Parathyroid adenoma (tissue), 2 donors: ENCODE measurements around the gene KRTAP12-2.

Experiments
- H2AFZ ChIP-seq: fragments of 300-600 bp; sonication (generic); one replicate; pipeline ENCODE4 v1.7.0; 2017; ENCODE audit warnings: antibody characterized with exemption, mild to moderate bottlenecking
- H3K27ac ChIP-seq: fragments of 300-600 bp; sonication (generic); one replicate; pipeline ENCODE4 v1.7.0; 2017
- H3K27me3 ChIP-seq: fragments of 300-600 bp; sonication (generic); one replicate; pipeline ENCODE4 v1.7.0; 2017; ENCODE audit warnings: low read length; ENCODE audit not compliant: control insufficient read depth, insufficient read depth
- H3K36me3 ChIP-seq: fragments of 300-600 bp; sonication (generic); one replicate; pipeline ENCODE4 v1.7.0; 2017; ENCODE audit warnings: low read length; ENCODE audit not compliant: control insufficient read depth, insufficient read depth
- H3K4me1 ChIP-seq: fragments of 300-600 bp; sonication (generic); one replicate; pipeline ENCODE4 v1.7.0; 2017; ENCODE audit warnings: control low read depth
- H3K4me2 ChIP-seq: fragments of 300-600 bp; sonication (generic); one replicate; pipeline ENCODE4 v1.7.0; 2017; ENCODE audit warnings: low read length
- H3K4me3 ChIP-seq: fragments of 300-600 bp; sonication (generic); one replicate; pipeline ENCODE4 v1.7.0; 2017; ENCODE audit warnings: low read depth, low read length
- H3K79me2 ChIP-seq: fragments of 300-600 bp; sonication (generic); one replicate; pipeline ENCODE4 v1.7.0; 2017; ENCODE audit warnings: control low read depth
- H3K9ac ChIP-seq: fragments of 300-600 bp; sonication (generic); one replicate; pipeline ENCODE4 v1.7.0; 2017; ENCODE audit warnings: mild to moderate bottlenecking
- H3K9me3 ChIP-seq: fragments of 300-600 bp; sonication (generic); one replicate; pipeline ENCODE4 v1.7.0; 2017; ENCODE audit warnings: low read length; ENCODE audit not compliant: control insufficient read depth
- CTCF ChIP-seq: fragments of 300-600 bp; sonication (generic); IDR thresholded peaks from one replicate; pipeline ENCODE4 v1.7.0; 2017; ENCODE audit warnings: antibody characterized with exemption, mild to moderate bottlenecking
- donor health status: primary hyperparathyroidism.

KRTAP12-2 gene

GRCh38 chr21:44706026-44706705 lies 39.4 kb upstream of the KRTAP12-2 start:
- no peaks in the 10 kb centered on the region for H3K9me3 ChIP-seq
- H3K4me2 ChIP-seq: no peak overlapping the region
- no peak for TF ChIP-seq CTCF
- H3K4me1 ChIP-seq: no peaks in the 10 kb centered on the region
- no peak overlapping the region for H3K4me3 ChIP-seq
- H3K79me2 ChIP-seq: no peaks in the 10 kb centered on the region
- no peak overlapping the region for H3K9ac ChIP-seq
- no peak overlapping the region for H2AFZ ChIP-seq
- H3K27me3 ChIP-seq: no peaks in the 10 kb centered on the region
- H3K27ac ChIP-seq: no peak overlapping the region
- H3K36me3 ChIP-seq: no peaks in the 10 kb centered on the region

- H2AFZ ChIP-seq: no peak overlapping the region
- no peaks in the 10 kb centered on the region for H3K36me3 ChIP-seq
- H3K27me3 ChIP-seq: no peaks in the 10 kb centered on the region
- H3K9me3 ChIP-seq: no peaks in the 10 kb centered on the region
- no peak overlapping the region for H3K4me2 ChIP-seq
- H3K79me2 ChIP-seq: no peaks in the 10 kb centered on the region
- no peak for TF ChIP-seq CTCF
- H3K4me3 ChIP-seq: no peak overlapping the region
- H3K27ac ChIP-seq: no peak overlapping the region
- no peaks in the 10 kb centered on the region for H3K4me1 ChIP-seq
- no peak overlapping the region for H3K9ac ChIP-seq
Observed at GRCh38 chr21:44704636-44705001, 37.9 kb upstream of the KRTAP12-2 start.

GRCh38 chr21:44703731-44704635 lies 37.3 kb upstream of the KRTAP12-2 start:
- no peak overlapping the region for H3K9ac ChIP-seq
- no peaks in the 10 kb centered on the region for H3K79me2 ChIP-seq
- no peaks in the 10 kb centered on the region for H3K4me1 ChIP-seq
- no peaks in the 10 kb centered on the region for H3K27me3 ChIP-seq
- no peak overlapping the region for H3K27ac ChIP-seq
- no peak overlapping the region for H3K4me2 ChIP-seq
- H3K4me3 ChIP-seq: no peak overlapping the region
- H2AFZ ChIP-seq: no peak overlapping the region
- no peaks in the 10 kb centered on the region for H3K36me3 ChIP-seq
- H3K9me3 ChIP-seq: no peaks in the 10 kb centered on the region
- TF ChIP-seq CTCF: no peak

GRCh38 chr21:44702973-44703730 lies 36.4 kb upstream of the KRTAP12-2 start:
- Histone ChIP-seq H3K9ac (no peak overlapping the region), H3K9me3 (no peaks in the 10 kb centered on the region), H3K4me1 (no peaks in the 10 kb centered on the region), H3K4me2 (no peak overlapping the region), H3K27me3 (no peaks in the 10 kb centered on the region), H3K79me2 (no peaks in the 10 kb centered on the region), H2AFZ (no peak overlapping the region), H3K27ac (no peak overlapping the region), H3K4me3 (no peak overlapping the region), H3K36me3 (no peaks in the 10 kb centered on the region)
- no peak for TF ChIP-seq CTCF
